H9 (cell line): Measurements from ENCODE around the gene TRAK2. TPM values are rescaled to one million over a fixed set of nuclear protein-coding genes. Genes with fewer than 3 reads are reported as not detected.

Source experiments
- DNase-seq: peaks from one replicate; pipeline ENCODE4 v3.0.0-alpha.2; 2017
- H2AFZ ChIP-seq: one replicate; pipeline ENCODE4 v1.6.1; 2013; ENCODE audit warnings: mild to moderate bottlenecking, low read length, control low read depth, moderate library complexity
- H2AK5ac ChIP-seq: 2 replicates; pipeline ENCODE4 v1.6.1; 2013; ENCODE audit warnings: low read length, control low read depth, mixed read lengths; ENCODE audit not compliant: insufficient read length
- H2BK120ac ChIP-seq: one replicate; pipeline ENCODE4 v1.6.1; 2013; ENCODE audit warnings: low read depth, mild to moderate bottlenecking, low read length, control low read depth, inconsistent platforms; ENCODE audit not compliant: poor library complexity, severe bottlenecking
- H2BK12ac ChIP-seq: 2 replicates; pipeline ENCODE4 v1.6.1; 2013; ENCODE audit warnings: low read length, control low read depth, mixed read lengths, low read depth; ENCODE audit not compliant: insufficient read length
- H2BK15ac ChIP-seq: 2 replicates; pipeline ENCODE4 v1.6.1; 2013; ENCODE audit warnings: low read depth, low read length, control low read depth
- H2BK20ac ChIP-seq: one replicate; pipeline ENCODE4 v1.6.1; 2013; ENCODE audit warnings: low read depth, mild to moderate bottlenecking, low read length, control low read depth, inconsistent platforms; ENCODE audit not compliant: poor library complexity, severe bottlenecking
- H2BK5ac ChIP-seq: 2 replicates; pipeline ENCODE4 v1.6.1; 2013; ENCODE audit warnings: low read length, control low read depth, mixed read lengths; ENCODE audit not compliant: insufficient read length
- H3K14ac ChIP-seq: 2 replicates; pipeline ENCODE4 v1.6.1; 2013; ENCODE audit warnings: low read length, control low read depth; ENCODE audit not compliant: insufficient read depth
- H3K18ac ChIP-seq: 2 replicates; pipeline ENCODE4 v1.6.1; 2013; ENCODE audit warnings: low read depth, mild to moderate bottlenecking, mixed read lengths, low read length, control low read depth; ENCODE audit not compliant: insufficient read length
- H3K23ac ChIP-seq: 2 replicates; pipeline ENCODE4 v1.6.1; 2013; ENCODE audit warnings: low read length, control low read depth, mixed read lengths, low read depth; ENCODE audit not compliant: insufficient read length
- H3K23me2 ChIP-seq: 2 replicates; pipeline ENCODE4 v1.6.1; 2013; ENCODE audit warnings: low read depth, mild to moderate bottlenecking, mixed read lengths, low read length, control low read depth; ENCODE audit not compliant: insufficient read length, poor library complexity, severe bottlenecking
- H3K27ac ChIP-seq: 2 replicates; pipeline ENCODE4 v1.5.1; 2013; ENCODE audit warnings: low read length, control low read depth, mixed read lengths, low read depth; ENCODE audit not compliant: insufficient read length
- H3K27me3 ChIP-seq: 2 replicates; pipeline ENCODE4 v1.6.1; 2013; ENCODE audit warnings: low read length, control low read depth, inconsistent platforms; ENCODE audit not compliant: insufficient read depth
- H3K4ac ChIP-seq: 2 replicates; pipeline ENCODE4 v1.6.1; 2013; ENCODE audit warnings: low read depth, mild to moderate bottlenecking, control low read depth, inconsistent platforms, low read length, moderate library complexity
- H3K4me1 ChIP-seq: 2 replicates; pipeline ENCODE4 v1.6.1; 2013; ENCODE audit warnings: low read length, control low read depth, inconsistent platforms; ENCODE audit not compliant: insufficient read depth
- H3K4me2 ChIP-seq: 2 replicates; pipeline ENCODE4 v1.6.1; 2013; ENCODE audit warnings: low read length, control low read depth, mixed read lengths; ENCODE audit not compliant: insufficient read length, insufficient read depth
- H3K56ac ChIP-seq: 2 replicates; pipeline ENCODE4 v1.6.1; 2013; ENCODE audit warnings: low read depth, mild to moderate bottlenecking, mixed read lengths, low read length, control low read depth; ENCODE audit not compliant: insufficient read length
- H3K79me1 ChIP-seq: 2 replicates; pipeline ENCODE4 v1.6.1; 2013; ENCODE audit warnings: low read depth, mild to moderate bottlenecking, moderate library complexity, low read length, control low read depth, inconsistent platforms; ENCODE audit not compliant: insufficient read depth, poor library complexity, severe bottlenecking
- H3K79me2 ChIP-seq: 2 replicates; pipeline ENCODE4 v1.6.1; 2013; ENCODE audit warnings: low read length, control low read depth, inconsistent platforms; ENCODE audit not compliant: insufficient read depth
- H3K9ac ChIP-seq: 2 replicates; pipeline ENCODE4 v1.6.1; 2013; ENCODE audit warnings: low read length, control low read depth, mixed read lengths; ENCODE audit not compliant: insufficient read length; ENCODE audit errors: extremely low read depth
- H3K9me3 ChIP-seq: one replicate; pipeline ENCODE4 v1.6.1; 2013; ENCODE audit warnings: low read depth, low read length, inconsistent platforms; ENCODE audit not compliant: control insufficient read depth
- H3T11ph ChIP-seq: one replicate; pipeline ENCODE4 v1.6.1; 2013; ENCODE audit warnings: mild to moderate bottlenecking, low read length, control low read depth, inconsistent platforms
- H4K20me1 ChIP-seq: one replicate; pipeline ENCODE4 v1.6.1; 2013; ENCODE audit not compliant: control insufficient read depth, insufficient read length, insufficient read depth
- H4K5ac ChIP-seq: 2 replicates; pipeline ENCODE4 v1.6.1; 2013; ENCODE audit warnings: low read depth, mild to moderate bottlenecking, mixed read lengths, low read length, control low read depth; ENCODE audit not compliant: insufficient read length
- H4K8ac ChIP-seq: replicated peaks from 2 replicates; pipeline ENCODE4 v1.6.1; 2013; ENCODE audit warnings: low read length, control low read depth, mixed read lengths, low read depth; ENCODE audit not compliant: insufficient read length
- H4K91ac ChIP-seq: 2 replicates; pipeline ENCODE4 v1.6.1; 2013; ENCODE audit warnings: low read depth, mild to moderate bottlenecking, moderate library complexity, mixed read lengths, low read length, control low read depth; ENCODE audit not compliant: insufficient read length
- H3K27ac Mint-ChIP-seq, 3 experiments: 2 replicates in 2 of 3; 3 replicates in 1 of 3; pipeline ENCODE4 v1.8.0; 2020 to 2021; ENCODE audit warnings: mixed read lengths in 3 of 3, mild to moderate bottlenecking in 1 of 3, moderate library complexity in 1 of 3
- H3K27me3 Mint-ChIP-seq: 2 replicates; pipeline ENCODE4 v1.8.0; 2021; ENCODE audit warnings: low read depth, mild to moderate bottlenecking, moderate library complexity, mixed read lengths
- H3K36me3 Mint-ChIP-seq, 3 experiments: 2 replicates in 2 of 3; 3 replicates in 1 of 3; pipeline ENCODE4 v1.8.0; 2020 to 2021; ENCODE audit warnings: low read depth in 3 of 3, mixed read lengths in 3 of 3; ENCODE audit not compliant: insufficient read depth in 1 of 3
- H3K4me1 Mint-ChIP-seq, 2 experiments: 2 replicates each; pipeline ENCODE4 v1.8.0; 2020; ENCODE audit warnings: mixed read lengths in 2 of 2
- H3K4me3 Mint-ChIP-seq, 2 experiments: 2 replicates in 1 of 2; 3 replicates in 1 of 2; pipeline ENCODE4 v1.8.0; 2020 to 2021; ENCODE audit warnings: mild to moderate bottlenecking in 2 of 2, mixed read lengths in 2 of 2, moderate library complexity in 1 of 2
- H3K9me3 Mint-ChIP-seq, 2 experiments: 2 replicates in 1 of 2; 3 replicates in 1 of 2; pipeline ENCODE4 v1.8.0; 2020; ENCODE audit warnings: mild to moderate bottlenecking in 2 of 2, mixed read lengths in 2 of 2, moderate library complexity in 1 of 2
- WGBS: extraction: QIAGEN DNeasy Blood & Tissue Kit; methylation state at CpG from one replicate; pipeline ENCODE4 v1.1.7; 2013; ENCODE audit warnings: missing lambda C conversion rate, low lambda C conversion rate, mixed read lengths; ENCODE audit not compliant: insufficient read length; ENCODE audit errors: extremely low coverage; 5-methylcytosine and 5-hydroxymethylcytosine counted together
- total RNA-seq: library from RNA; stranded (reverse); gene quantifications from 2 replicates; pipeline ENCODE4 v1.2.1, GENCODE V29; 2021
- TF ChIP-seq, protein P1 (sequence below): fragments of 200-600 bp; sonication (generic); conservative IDR thresholded peaks from 3 replicates; pipeline ENCODE4 v1.8.0; 2021; ENCODE audit warnings: antibody characterized with exemption, mild to moderate bottlenecking

TRAK2 gene
- total RNA-seq, 1 experiment from 2014 or later, result 14.2 TPM

DNA sequence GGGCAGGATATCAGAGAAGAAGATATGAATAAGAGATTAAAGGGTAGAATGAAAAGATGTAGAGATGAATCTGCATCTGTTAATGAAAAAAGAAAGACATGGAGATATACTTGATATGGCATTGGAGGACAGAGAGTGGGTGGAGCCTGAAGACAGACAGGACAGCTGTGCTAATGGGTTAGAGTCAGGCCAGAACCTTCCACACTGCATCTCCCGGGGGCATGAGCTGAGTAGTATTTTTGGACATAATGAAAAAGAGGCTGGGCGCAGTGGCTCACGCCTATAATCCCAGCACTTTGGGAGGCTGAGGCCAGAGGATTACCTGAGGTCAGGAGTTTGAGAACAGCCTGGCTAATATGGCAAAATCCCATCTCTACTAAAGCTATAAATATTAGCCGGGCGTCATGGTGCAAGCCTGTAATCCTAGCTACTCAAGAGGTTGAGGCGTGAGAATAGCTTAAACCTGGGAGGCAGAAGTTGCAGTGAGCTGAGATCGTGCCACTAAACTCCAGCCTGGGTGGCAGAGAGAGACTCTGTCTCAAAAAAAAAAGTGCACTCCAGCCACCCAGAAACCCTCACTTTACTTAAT lies 105.5 kb downstream of the TRAK2 start:
- H3K79me1 ChIP-seq, result no peaks in the 10 kb centered on the region
- no peaks in the 10 kb centered on the region for H3K79me2 ChIP-seq
- H4K91ac ChIP-seq, result no peak overlapping the region
- H2BK20ac ChIP-seq, result no peak overlapping the region
- no peaks in the 10 kb centered on the region for H4K20me1 ChIP-seq
- no peak overlapping the region for H3K23ac ChIP-seq
- no peak overlapping the region for H3K56ac ChIP-seq
- H3T11ph ChIP-seq, result no peak overlapping the region
- peaks cover 7 to 14% of the 10 kb centered on the region in 2 experiments; a peak in 3 of 4 replicates for H3K4me1 Mint-ChIP-seq
- H3K18ac ChIP-seq, result no peak overlapping the region
- no peak overlapping the region for H2BK120ac ChIP-seq
- H3K4ac ChIP-seq, result no peak overlapping the region
- H3K27ac ChIP-seq, result no peak overlapping the region
- no peak overlapping the region for H2BK5ac ChIP-seq
- no peak overlapping the region for H2AK5ac ChIP-seq
- no peak overlapping the region for H2BK15ac ChIP-seq
- H4K5ac ChIP-seq, result no peak overlapping the region
- no peaks in the 10 kb centered on the region; a peak in 1 of 5 replicates for H3K9me3 Mint-ChIP-seq
- H2AFZ ChIP-seq, result no peak overlapping the region
- no peaks in the 10 kb centered on the region for H3K9me3 ChIP-seq
- no peaks in the 10 kb centered on the region for H3K36me3 Mint-ChIP-seq
- H3K23me2 ChIP-seq, result no peaks in the 10 kb centered on the region
- no peak overlapping the region for H3K9ac ChIP-seq
- no peak overlapping the region for H3K14ac ChIP-seq
- no peak overlapping the region for H3K4me3 Mint-ChIP-seq
- no peaks in the 10 kb centered on the region for H3K27me3 Mint-ChIP-seq
- no peak overlapping the region for H2BK12ac ChIP-seq
- no peak overlapping the region for H3K4me2 ChIP-seq
- no peak for DNase-seq
- H3K4me1 ChIP-seq, result no peaks in the 10 kb centered on the region
- H4K8ac ChIP-seq, result no peak overlapping the region
- TF ChIP-seq, protein P1, sequence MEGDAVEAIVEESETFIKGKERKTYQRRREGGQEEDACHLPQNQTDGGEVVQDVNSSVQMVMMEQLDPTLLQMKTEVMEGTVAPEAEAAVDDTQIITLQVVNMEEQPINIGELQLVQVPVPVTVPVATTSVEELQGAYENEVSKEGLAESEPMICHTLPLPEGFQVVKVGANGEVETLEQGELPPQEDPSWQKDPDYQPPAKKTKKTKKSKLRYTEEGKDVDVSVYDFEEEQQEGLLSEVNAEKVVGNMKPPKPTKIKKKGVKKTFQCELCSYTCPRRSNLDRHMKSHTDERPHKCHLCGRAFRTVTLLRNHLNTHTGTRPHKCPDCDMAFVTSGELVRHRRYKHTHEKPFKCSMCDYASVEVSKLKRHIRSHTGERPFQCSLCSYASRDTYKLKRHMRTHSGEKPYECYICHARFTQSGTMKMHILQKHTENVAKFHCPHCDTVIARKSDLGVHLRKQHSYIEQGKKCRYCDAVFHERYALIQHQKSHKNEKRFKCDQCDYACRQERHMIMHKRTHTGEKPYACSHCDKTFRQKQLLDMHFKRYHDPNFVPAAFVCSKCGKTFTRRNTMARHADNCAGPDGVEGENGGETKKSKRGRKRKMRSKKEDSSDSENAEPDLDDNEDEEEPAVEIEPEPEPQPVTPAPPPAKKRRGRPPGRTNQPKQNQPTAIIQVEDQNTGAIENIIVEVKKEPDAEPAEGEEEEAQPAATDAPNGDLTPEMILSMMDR, result no peak
- H3K27me3 ChIP-seq, result no peaks in the 10 kb centered on the region
- H3K27ac Mint-ChIP-seq, result no peak overlapping the region; a peak in 1 of 7 replicates
- WGBS, result no CpG with 5 or more reads among the region's 7 CpGs
